Mesenchymal stem cell (in vitro differentiated cells and primary cell): ENCODE measurements around the gene BFSP2.

Experiments
- DNase-seq: peaks from one replicate; pipeline ENCODE4 v3.0.0-alpha.2; 2013
- H2AFZ ChIP-seq: one replicate; pipeline ENCODE4 v1.6.1; 2013; ENCODE audit warnings: low read depth, mild to moderate bottlenecking, control low read depth, inconsistent platforms, low read length, moderate library complexity
- H2AK5ac ChIP-seq: 2 replicates; pipeline ENCODE4 v1.6.1; 2013; ENCODE audit warnings: low read length, moderate library complexity, mild to moderate bottlenecking, inconsistent platforms; ENCODE audit not compliant: severe bottlenecking
- H2BK120ac ChIP-seq: one replicate; pipeline ENCODE4 v1.6.1; 2013; ENCODE audit warnings: low read depth, mild to moderate bottlenecking, inconsistent platforms, low read length, moderate library complexity
- H2BK12ac ChIP-seq, 2 experiments: one replicate each; pipeline ENCODE4 v1.6.1; 2013; ENCODE audit warnings: inconsistent platforms in 2 of 2, low read length in 2 of 2, mild to moderate bottlenecking in 2 of 2, moderate library complexity in 2 of 2, control low read depth in 1 of 2
- H2BK15ac ChIP-seq: one replicate; pipeline ENCODE4 v1.6.1; 2013; ENCODE audit warnings: mild to moderate bottlenecking, low read depth, inconsistent platforms; ENCODE audit not compliant: poor library complexity, severe bottlenecking
- H2BK5ac ChIP-seq: 2 replicates; pipeline ENCODE4 v1.6.1; 2013; ENCODE audit warnings: low read depth, mild to moderate bottlenecking, low read length, control low read depth, inconsistent platforms; ENCODE audit not compliant: poor library complexity, severe bottlenecking
- H3K14ac ChIP-seq, 2 experiments: one replicate each; pipeline ENCODE4 v1.6.1; 2013; ENCODE audit warnings: inconsistent platforms in 2 of 2, low read length in 2 of 2, control low read depth in 1 of 2, mild to moderate bottlenecking in 1 of 2, moderate library complexity in 1 of 2
- H3K18ac ChIP-seq, 2 experiments: one replicate each; pipeline ENCODE4 v1.6.1; 2013; ENCODE audit warnings: inconsistent platforms in 2 of 2, low read length in 2 of 2, control low read depth in 1 of 2, low read depth in 1 of 2, mild to moderate bottlenecking in 1 of 2
- H3K23ac ChIP-seq, 2 experiments: one replicate each; pipeline ENCODE4 v1.6.1; 2013; ENCODE audit warnings: inconsistent platforms in 2 of 2, low read length in 2 of 2, mild to moderate bottlenecking in 2 of 2, moderate library complexity in 2 of 2, control low read depth in 1 of 2
- H3K27ac ChIP-seq: 2 replicates; pipeline ENCODE4 v1.5.1; 2013; ENCODE audit warnings: mild to moderate bottlenecking, moderate library complexity, low read length, control low read depth, inconsistent platforms; ENCODE audit not compliant: poor library complexity, severe bottlenecking
- H3K27me3 ChIP-seq, 2 experiments: 2 replicates each; pipeline versions ENCODE4 v1.6.1 to v1.7.0; 2013; ENCODE audit warnings: low read length in 2 of 2, mild to moderate bottlenecking in 2 of 2, moderate library complexity in 2 of 2, control low read depth in 1 of 2, inconsistent platforms in 1 of 2; ENCODE audit not compliant: control insufficient read depth in 1 of 2, insufficient read depth in 1 of 2
- H3K36me3 ChIP-seq, 2 experiments: 2 replicates each; pipeline versions ENCODE4 v1.6.1 to v1.7.0; 2013; ENCODE audit warnings: low read length in 2 of 2, control low read depth in 1 of 2, inconsistent platforms in 1 of 2, low read depth in 1 of 2, mild to moderate bottlenecking in 1 of 2; ENCODE audit not compliant: insufficient read depth in 2 of 2, control insufficient read depth in 1 of 2
- H3K4ac ChIP-seq, 2 experiments: one replicate each; pipeline ENCODE4 v1.6.1; 2013; ENCODE audit warnings: inconsistent platforms in 2 of 2, low read length in 2 of 2, mild to moderate bottlenecking in 2 of 2, moderate library complexity in 2 of 2, control low read depth in 1 of 2, low read depth in 1 of 2
- H3K4me1 ChIP-seq: 2 replicates; pipeline ENCODE4 v1.6.1; 2013; ENCODE audit warnings: low read depth, low read length, control low read depth; ENCODE audit not compliant: control insufficient read depth, insufficient read depth
- H3K4me2 ChIP-seq: 2 replicates; pipeline ENCODE4 v1.6.1; 2013; ENCODE audit warnings: low read length, mild to moderate bottlenecking, inconsistent platforms; ENCODE audit not compliant: poor library complexity, severe bottlenecking
- H3K4me3 ChIP-seq, 2 experiments: 2 replicates each; pipeline versions ENCODE4 v1.5.1 to v1.7.0; 2013; ENCODE audit warnings: low read length in 2 of 2, mild to moderate bottlenecking in 2 of 2, control low read depth in 1 of 2, low read depth in 1 of 2; ENCODE audit not compliant: insufficient read depth in 1 of 2
- H3K79me1 ChIP-seq: replicated peaks from 2 replicates; pipeline ENCODE4 v1.6.1; 2013; ENCODE audit warnings: mild to moderate bottlenecking, control low read depth, low read length, inconsistent platforms; ENCODE audit not compliant: poor library complexity, severe bottlenecking
- H3K9ac ChIP-seq: 2 replicates; pipeline ENCODE4 v1.7.0; 2013; ENCODE audit warnings: mild to moderate bottlenecking, low read length, moderate library complexity
- H3K9me3 ChIP-seq: 2 replicates; pipeline ENCODE4 v1.7.0; 2013; ENCODE audit warnings: mild to moderate bottlenecking, low read length; ENCODE audit not compliant: control insufficient read depth
- H4K8ac ChIP-seq: one replicate; pipeline ENCODE4 v1.6.1; 2013; ENCODE audit warnings: inconsistent platforms, mild to moderate bottlenecking, low read length, moderate library complexity
- H4K91ac ChIP-seq: one replicate; pipeline ENCODE4 v1.6.1; 2013; ENCODE audit warnings: mild to moderate bottlenecking, low read length, inconsistent platforms
- WGBS: methylation state at CpG from one replicate; pipeline ENCODE4 v1.1.7; 2013; ENCODE audit warnings: mixed read lengths; 5-methylcytosine and 5-hydroxymethylcytosine counted together

BFSP2 gene

DNA sequence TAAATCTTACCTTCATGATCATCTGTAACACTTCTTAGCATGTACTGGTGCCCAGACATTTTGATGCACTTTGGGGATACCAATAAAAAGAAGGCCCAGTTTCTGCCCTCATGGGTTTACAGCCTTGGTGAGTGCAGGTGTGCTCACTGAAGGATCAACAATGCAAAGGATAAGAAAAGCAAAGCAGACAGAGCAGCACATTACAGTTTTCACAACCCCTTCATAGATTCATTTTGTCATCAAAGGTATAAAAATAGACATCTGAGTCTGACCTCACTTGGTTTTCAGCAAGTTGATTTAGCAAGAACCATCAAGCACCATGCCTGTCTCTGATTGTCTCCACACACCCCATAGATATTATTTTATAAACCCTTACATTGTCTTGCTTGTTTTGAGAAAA, 77.6 kb downstream of the BFSP2 start:
- no peak overlapping the region for H3K27ac ChIP-seq
- H3K4me3 ChIP-seq = no peak overlapping the region
- no peaks in the 10 kb centered on the region for H3K9me3 ChIP-seq
- H4K8ac ChIP-seq = no peak overlapping the region
- no peak overlapping the region for H2AK5ac ChIP-seq
- H4K91ac ChIP-seq = no peak overlapping the region
- H3K79me1 ChIP-seq = no peaks in the 10 kb centered on the region
- no peak overlapping the region for H3K23ac ChIP-seq
- DNase-seq = no peak
- no peaks in the 10 kb centered on the region for H3K4me1 ChIP-seq
- H2BK5ac ChIP-seq = no peak overlapping the region
- H2BK15ac ChIP-seq = no peak overlapping the region
- no peak overlapping the region for H3K18ac ChIP-seq
- no peak overlapping the region for H3K4me2 ChIP-seq
- H3K9ac ChIP-seq = no peak overlapping the region
- no peak overlapping the region for H3K14ac ChIP-seq
- no peak overlapping the region for H2BK12ac ChIP-seq
- H3K27me3 ChIP-seq = no peaks in the 10 kb centered on the region
- H2AFZ ChIP-seq = no peak overlapping the region
- H2BK120ac ChIP-seq = no peak overlapping the region
- H3K4ac ChIP-seq = no peak overlapping the region
- H3K36me3 ChIP-seq = no peaks in the 10 kb centered on the region

DNA sequence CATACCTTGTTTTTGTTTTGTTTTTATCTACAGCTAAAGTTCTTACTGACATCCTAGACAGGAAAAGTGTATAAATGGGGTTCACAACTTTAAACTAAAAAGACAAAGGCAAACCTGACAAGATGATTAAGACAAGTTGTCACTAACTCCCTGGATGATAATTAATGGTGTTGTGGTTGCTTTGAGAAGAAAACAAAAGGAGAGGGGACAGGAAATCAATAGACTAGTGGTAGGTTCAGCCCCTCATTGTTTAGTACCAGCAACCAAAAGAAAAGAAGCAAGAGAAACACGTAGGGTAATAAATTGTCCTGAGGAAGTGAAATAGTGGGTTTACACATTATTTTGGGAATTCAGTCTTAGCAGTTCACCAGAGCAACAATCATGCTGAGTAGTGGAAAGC, 78.8 kb downstream of the BFSP2 start:
- Histone ChIP-seq H3K9ac (no peak overlapping the region), H2BK5ac (no peak overlapping the region), H3K9me3 (no peaks in the 10 kb centered on the region), H2BK120ac (no peak overlapping the region), H3K36me3 (no peaks in the 10 kb centered on the region), H2AK5ac (no peak overlapping the region), H4K8ac (no peak overlapping the region), H3K27me3 (no peaks in the 10 kb centered on the region), H3K4me2 (no peak overlapping the region), H2AFZ (no peak overlapping the region), H3K23ac (no peak overlapping the region), H3K14ac (no peak overlapping the region), H3K4me3 (no peak overlapping the region), H2BK15ac (no peak overlapping the region), H3K4ac (no peak overlapping the region), H4K91ac (no peak overlapping the region), H3K79me1 (no peaks in the 10 kb centered on the region), H3K27ac (no peak overlapping the region), H2BK12ac (no peak overlapping the region), H3K4me1 (no peaks in the 10 kb centered on the region), H3K18ac (no peak overlapping the region)
- DNase-seq = no peak
- WGBS = no CpG with 5 or more reads among the region's 1 CpG

DNA sequence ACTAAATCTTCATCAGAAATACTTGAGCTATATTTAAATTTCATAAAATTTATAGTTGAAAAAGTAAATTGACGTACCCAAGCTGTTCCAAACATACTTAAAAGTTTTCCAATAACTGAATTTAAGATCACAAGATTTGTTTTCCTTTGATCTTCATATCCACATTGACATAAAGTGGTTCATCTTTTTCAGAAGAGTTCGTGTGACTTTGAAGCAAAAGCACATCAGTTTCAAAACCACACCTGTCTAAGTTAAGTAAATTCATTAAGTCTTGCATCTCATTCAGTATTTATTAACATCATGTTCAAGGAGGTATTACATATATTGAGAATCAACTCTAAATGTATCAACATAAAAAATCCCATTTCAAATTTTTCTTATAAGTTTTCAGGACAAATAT, 79.5 kb downstream of the BFSP2 start:
- H3K79me1 ChIP-seq = no peaks in the 10 kb centered on the region
- no peak overlapping the region for H2BK5ac ChIP-seq
- H3K4me3 ChIP-seq = no peak overlapping the region
- no peak overlapping the region for H3K4me2 ChIP-seq
- H2BK120ac ChIP-seq = no peak overlapping the region
- no peak overlapping the region for H4K91ac ChIP-seq
- H3K9me3 ChIP-seq = no peaks in the 10 kb centered on the region
- no peaks in the 10 kb centered on the region for H3K27me3 ChIP-seq
- DNase-seq = no peak
- H4K8ac ChIP-seq = no peak overlapping the region
- no peak overlapping the region for H3K14ac ChIP-seq
- 86% methylated on average over 1 of the region's 2 CpGs for WGBS
- H2BK12ac ChIP-seq = no peak overlapping the region
- H3K23ac ChIP-seq = no peak overlapping the region
- H3K4me1 ChIP-seq = no peaks in the 10 kb centered on the region
- no peak overlapping the region for H3K27ac ChIP-seq
- H3K4ac ChIP-seq = no peak overlapping the region
- no peak overlapping the region for H3K9ac ChIP-seq
- H2AFZ ChIP-seq = no peak overlapping the region
- no peaks in the 10 kb centered on the region for H3K36me3 ChIP-seq
- no peak overlapping the region for H3K18ac ChIP-seq
- no peak overlapping the region for H2AK5ac ChIP-seq
- no peak overlapping the region for H2BK15ac ChIP-seq

DNA sequence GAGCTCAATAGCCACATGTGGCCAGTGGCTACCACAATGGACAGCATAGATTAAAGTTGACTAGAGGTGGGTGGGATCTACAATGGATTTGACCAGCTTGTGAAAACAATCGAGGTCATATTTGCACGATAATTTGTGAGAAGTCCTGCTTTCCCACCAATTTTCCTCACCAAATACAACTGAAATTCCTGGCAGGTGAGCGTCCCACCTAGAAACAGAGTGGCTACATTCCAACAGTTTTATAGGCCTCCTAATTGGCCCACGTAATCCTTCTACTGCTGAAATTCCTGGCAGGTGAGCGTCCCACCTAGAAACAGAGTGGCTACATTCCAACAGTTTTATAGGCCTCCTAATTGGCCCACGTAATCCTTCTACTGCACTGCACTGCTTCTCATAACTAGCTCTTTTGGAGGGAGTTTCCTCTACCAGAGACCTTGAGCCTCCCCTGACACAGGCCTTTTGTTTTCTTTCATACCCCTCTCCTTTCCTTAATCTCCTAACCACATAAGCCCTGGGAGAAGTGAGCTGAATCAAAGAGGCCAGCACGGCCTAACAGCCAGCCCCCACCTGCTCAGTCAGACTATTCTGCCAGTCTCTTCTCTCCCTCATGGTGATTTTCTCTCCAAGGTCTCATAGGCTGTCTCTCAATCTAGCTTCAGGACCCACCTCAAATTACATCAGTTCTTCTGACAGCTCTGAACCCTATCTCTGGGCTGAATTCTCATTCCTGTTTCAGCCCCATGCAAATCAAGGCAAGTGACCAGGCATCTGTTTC, 80.2 kb downstream of the BFSP2 start:
- H2BK120ac ChIP-seq = no peak overlapping the region
- H3K18ac ChIP-seq = no peak overlapping the region
- no peaks in the 10 kb centered on the region for H3K27me3 ChIP-seq
- H4K91ac ChIP-seq = no peak overlapping the region
- no peak overlapping the region for H3K4me2 ChIP-seq
- no peak overlapping the region for H2AK5ac ChIP-seq
- H2BK12ac ChIP-seq = no peak overlapping the region
- H3K14ac ChIP-seq = no peak overlapping the region
- no peak overlapping the region for H2BK5ac ChIP-seq
- H3K9ac ChIP-seq = no peak overlapping the region
- H2AFZ ChIP-seq = no peak overlapping the region
- WGBS = 81% methylated on average over 7 of the region's 7 CpGs
- H3K79me1 ChIP-seq = no peaks in the 10 kb centered on the region
- H3K36me3 ChIP-seq = no peaks in the 10 kb centered on the region
- H4K8ac ChIP-seq = no peak overlapping the region
- H2BK15ac ChIP-seq = no peak overlapping the region
- DNase-seq = no peak
- no peaks in the 10 kb centered on the region for H3K4me1 ChIP-seq
- H3K27ac ChIP-seq = no peak overlapping the region
- no peak overlapping the region for H3K4ac ChIP-seq
- no peak overlapping the region for H3K23ac ChIP-seq
- no peaks in the 10 kb centered on the region for H3K9me3 ChIP-seq
- no peak overlapping the region for H3K4me3 ChIP-seq
